ENCODE measurements around the gene ZNF776. TPM values are rescaled to one million over a fixed set of nuclear protein-coding genes. Genes with fewer than 3 reads are reported as not detected.

ZNF776 gene
- total and polyA plus RNA-seq, 2 of the 13 experiments (the other 11 are each of a cell fraction or from before 2014, with no cell fraction given) = 7.6 to 16.9 TPM

- Histone ChIP-seq H3K27ac (ENCODE audit: extremely low read length, insufficient read depth, low read length) (no peak overlapping the region), H3K4me2 (ENCODE audit: low read depth, low read length) (no peak overlapping the region), H4K20me1 (ENCODE audit: insufficient read depth, low read length) (no peaks in the 10 kb centered on the region), H3K9me3 (ENCODE audit: low read length) (no peaks in the 10 kb centered on the region), H2AFZ (ENCODE audit: low read length) (no peak overlapping the region), H3K79me2 (ENCODE audit: insufficient read depth, low read length) (no peaks in the 10 kb centered on the region), H3K9ac (ENCODE audit: insufficient read depth, low read depth, low read length) (no peak overlapping the region), H3K36me3 (replicated peaks in 1 of 2; ENCODE audit: control insufficient read depth in 1 of 2, insufficient read depth in 2 of 2, low read length in 2 of 2) (peaks cover 0 to 9% of the 10 kb centered on the region in 2 experiments; a peak in 1 of 5 replicates), H3K27me3 (ENCODE audit: control insufficient read depth in 1 of 2, insufficient read depth in 2 of 2, low read length in 2 of 2) (no peaks in the 10 kb centered on the region), H3K4me3 (replicated peaks in 1 of 3; ENCODE audit: insufficient read depth in 1 of 3, low read depth in 2 of 3, low read length in 3 of 3) (no peak overlapping the region), H3K4me1 (ENCODE audit: insufficient read depth, low read length) (no peaks in the 10 kb centered on the region)
- BruUV-seq (replicated peaks) = no TSS peak
- no peak for DNase-seq (ENCODE audit: low spot score)
- in situ Hi-C loops (cut with HindIII; ENCODE audit: extremely low pct_ligation_motif_present, low pct_unique_long_range_greater_than_20kb) (no loop called here), intact Hi-C loops (cut with micrococcal nuclease; ENCODE audit: unreplicated experiment) (no loop called here)
- POLR2A ChIA-PET = no interaction called here
- 97% methylated on average over 15 of the region's 15 CpGs for WGBS (ENCODE audit: low lambda C conversion rate)
- FAIRE-seq = no peak
- CTCF ChIA-PET (ENCODE audit: low intra/inter-chr PET ratio, low total read pairs) = no interaction called here
- ATAC-seq = no peak
- TF ChIP-seq CEBPB (IDR thresholded peaks at IDR 0.05; ENCODE audit: borderline replicate concordance, low read depth, low read length) (no peak), ASH2L (IDR thresholded peaks at IDR 0.05; ENCODE audit: insufficient read length, low read depth, low read length) (no peak), MAFF (IDR thresholded peaks at IDR 0.05; ENCODE audit: low read depth, low read length) (no peak), NFE2 (CRISPR knock-in tag; IDR thresholded peaks at IDR 0.05) (no peak), ZMYM3 (CRISPR knock-in tag; IDR thresholded peaks at IDR 0.05) (no peak), ZBTB26 (CRISPR knock-in tag; IDR thresholded peaks at IDR 0.05; ENCODE audit: borderline replicate concordance) (no peak), ARNT (IDR thresholded peaks at IDR 0.05) (no peak), EZH2 (conservative IDR thresholded peaks at IDR 0.05; ENCODE audit: low read depth, low read length) (no peak), HNRNPH1 (optimal IDR thresholded peaks at IDR 0.05; ENCODE audit: low read depth, low read length) (no peak), ZNF451 (CRISPR knock-in tag; IDR thresholded peaks at IDR 0.05) (no peak), ZFP62 (CRISPR knock-in tag; IDR thresholded peaks at IDR 0.05) (no peak), ZNF607 (CRISPR knock-in tag; IDR thresholded peaks at IDR 0.05; ENCODE audit: borderline replicate concordance) (no peak), ETV6 (CRISPR knock-in tag; conservative IDR thresholded peaks at IDR 0.05) (no peak), MED8 (CRISPR knock-in tag; IDR thresholded peaks at IDR 0.05; ENCODE audit: insufficient replicate concordance) (no peak), ZNF546 (CRISPR knock-in tag; conservative IDR thresholded peaks at IDR 0.05) (no peak), BRCA1 (CRISPR knock-in tag; IDR thresholded peaks at IDR 0.05) (no peak), RBM22 (optimal IDR thresholded peaks at IDR 0.05; ENCODE audit: low read length) (no peak)
- TF ChIP-seq, protein P1, sequence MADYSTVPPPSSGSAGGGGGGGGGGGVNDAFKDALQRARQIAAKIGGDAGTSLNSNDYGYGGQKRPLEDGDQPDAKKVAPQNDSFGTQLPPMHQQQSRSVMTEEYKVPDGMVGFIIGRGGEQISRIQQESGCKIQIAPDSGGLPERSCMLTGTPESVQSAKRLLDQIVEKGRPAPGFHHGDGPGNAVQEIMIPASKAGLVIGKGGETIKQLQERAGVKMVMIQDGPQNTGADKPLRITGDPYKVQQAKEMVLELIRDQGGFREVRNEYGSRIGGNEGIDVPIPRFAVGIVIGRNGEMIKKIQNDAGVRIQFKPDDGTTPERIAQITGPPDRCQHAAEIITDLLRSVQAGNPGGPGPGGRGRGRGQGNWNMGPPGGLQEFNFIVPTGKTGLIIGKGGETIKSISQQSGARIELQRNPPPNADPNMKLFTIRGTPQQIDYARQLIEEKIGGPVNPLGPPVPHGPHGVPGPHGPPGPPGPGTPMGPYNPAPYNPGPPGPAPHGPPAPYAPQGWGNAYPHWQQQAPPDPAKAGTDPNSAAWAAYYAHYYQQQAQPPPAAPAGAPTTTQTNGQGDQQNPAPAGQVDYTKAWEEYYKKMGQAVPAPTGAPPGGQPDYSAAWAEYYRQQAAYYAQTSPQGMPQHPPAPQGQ (CRISPR knock-in tag; IDR thresholded peaks at IDR 0.05; ENCODE audit: borderline replicate concordance) = no peak
- TF ChIP-seq, protein P2, sequence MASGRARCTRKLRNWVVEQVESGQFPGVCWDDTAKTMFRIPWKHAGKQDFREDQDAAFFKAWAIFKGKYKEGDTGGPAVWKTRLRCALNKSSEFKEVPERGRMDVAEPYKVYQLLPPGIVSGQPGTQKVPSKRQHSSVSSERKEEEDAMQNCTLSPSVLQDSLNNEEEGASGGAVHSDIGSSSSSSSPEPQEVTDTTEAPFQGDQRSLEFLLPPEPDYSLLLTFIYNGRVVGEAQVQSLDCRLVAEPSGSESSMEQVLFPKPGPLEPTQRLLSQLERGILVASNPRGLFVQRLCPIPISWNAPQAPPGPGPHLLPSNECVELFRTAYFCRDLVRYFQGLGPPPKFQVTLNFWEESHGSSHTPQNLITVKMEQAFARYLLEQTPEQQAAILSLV (CRISPR knock-in tag; IDR thresholded peaks at IDR 0.05; ENCODE audit: borderline replicate concordance) = no peak
- TF ChIP-seq, protein P3, sequence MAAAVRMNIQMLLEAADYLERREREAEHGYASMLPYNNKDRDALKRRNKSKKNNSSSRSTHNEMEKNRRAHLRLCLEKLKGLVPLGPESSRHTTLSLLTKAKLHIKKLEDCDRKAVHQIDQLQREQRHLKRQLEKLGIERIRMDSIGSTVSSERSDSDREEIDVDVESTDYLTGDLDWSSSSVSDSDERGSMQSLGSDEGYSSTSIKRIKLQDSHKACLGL (CRISPR knock-in tag; IDR thresholded peaks at IDR 0.05) = no peak
Observed at GRCh38 chr19:57709616-57710015, 37.0 kb upstream of the ZNF776 start.
